GM12874 (cell line): ENCODE data around the gene SREBF1.

Experiments used
- CTCF ChIP-seq: IDR thresholded peaks from 2 replicates; pipeline ENCODE4 v1.5.1; 2011; ENCODE audit warnings: low read depth, mild to moderate bottlenecking, control low read depth, low read length, moderate library complexity; ENCODE audit not compliant: insufficient read depth

SREBF1 gene

GRCh38 chr17:17877529-17878358 lies 41.0 kb upstream of the SREBF1 start:
- TF ChIP-seq CTCF = no peak

GRCh38 chr17:17876959-17877528 lies 40.3 kb upstream of the SREBF1 start:
- no peak for TF ChIP-seq CTCF

- no peak for TF ChIP-seq CTCF
Observed at GRCh38 chr17:17874478-17874877, 37.7 kb upstream of the SREBF1 start.

- TF ChIP-seq CTCF = no peak
Observed at GRCh38 chr17:17873450-17873991, 36.7 kb upstream of the SREBF1 start.

- TF ChIP-seq CTCF = no peak
Observed at GRCh38 chr17:17872547-17873345, 36.0 kb upstream of the SREBF1 start.

GRCh38 chr17:17871913-17872312 lies 35.1 kb upstream of the SREBF1 start:
- no peak for TF ChIP-seq CTCF

- 0 out of 2 replicates have a peak, but pooled peaks have one; percentile 13 for TF ChIP-seq CTCF
Observed at GRCh38 chr17:17870247-17870646, 33.5 kb upstream of the SREBF1 start.
